T-helper 9 cell (primary cell): Measurements from ENCODE around the gene ASXL2.

Experiments used
- DNase-seq: peaks from one replicate; pipeline ENCODE4 v3.0.0-alpha.2; 2020

ASXL2 gene

GRCh38 chr2:25797620-25798488 lies 80.4 kb downstream of the ASXL2 start:
- DNase-seq = no peak

GRCh38 chr2:25794544-25795276 lies 83.6 kb downstream of the ASXL2 start:
- no peak for DNase-seq

GRCh38 chr2:25790074-25790790 lies 88.1 kb downstream of the ASXL2 start:
- DNase-seq = no peak

GRCh38 chr2:25788457-25788856 lies 89.8 kb downstream of the ASXL2 start:
- DNase-seq = no peak

- no peak for DNase-seq
Measured at GRCh38 chr2:25787020-25787419, 91.3 kb downstream of the ASXL2 start.

- no peak for DNase-seq
Measured at GRCh38 chr2:25784404-25784803, 93.9 kb downstream of the ASXL2 start.

- DNase-seq = no peak
Measured at GRCh38 chr2:25777077-25777476, 101.2 kb downstream of the ASXL2 start.

GRCh38 chr2:25772078-25772477 lies 106.2 kb downstream of the ASXL2 start:
- no peak for DNase-seq

GRCh38 chr2:25763575-25763974 lies 114.7 kb downstream of the ASXL2 start:
- DNase-seq = no peak

GRCh38 chr2:25760297-25760696 lies 118.0 kb downstream of the ASXL2 start:
- DNase-seq = no peak

- DNase-seq = no peak
Measured at GRCh38 chr2:25758348-25758747, 119.9 kb downstream of the ASXL2 start.

GRCh38 chr2:25757906-25758305 lies 120.4 kb downstream of the ASXL2 start:
- no peak for DNase-seq

GRCh38 chr2:25756536-25756935 lies 121.8 kb downstream of the ASXL2 start:
- no peak for DNase-seq

GRCh38 chr2:25749676-25750075 lies 128.6 kb downstream of the ASXL2 start:
- no peak for DNase-seq

GRCh38 chr2:25744055-25744454 lies 134.2 kb downstream of the ASXL2 start:
- DNase-seq = no peak

- no peak for DNase-seq
Measured at GRCh38 chr2:25743132-25743830, 135.0 kb downstream of the ASXL2 start.

GRCh38 chr2:25742501-25742900 lies 135.8 kb downstream of the ASXL2 start:
- DNase-seq = no peak

- DNase-seq = no peak
Measured at GRCh38 chr2:25740810-25741381, 137.4 kb downstream of the ASXL2 start.

- DNase-seq = no peak
Measured at GRCh38 chr2:25738383-25739343, 139.6 kb downstream of the ASXL2 start.

- no peak for DNase-seq
Measured at GRCh38 chr2:25736899-25737515, 141.3 kb downstream of the ASXL2 start.

- DNase-seq = no peak
Measured at GRCh38 chr2:25735835-25736234, 142.5 kb downstream of the ASXL2 start.
